Measurements from ENCODE around the gene PDE12.

PDE12 gene

GRCh38 chr3:57559526-57559925, 3.5 kb downstream of the PDE12 start:
- no peaks in the 10 kb centered on the region for H3K27me3 Mint-ChIP-seq
- DNase-seq (ENCODE audit: low spot score in 2 of 2): no peak
- ATAC-seq (replicated peaks; ENCODE audit: extremely low read depth, poor library complexity, severe bottlenecking): no peak
- peaks cover 47% of the 10 kb centered on the region for H3K36me3 Mint-ChIP-seq (ENCODE audit: insufficient read depth)
- peak overlapping the region; percentile 43 for H3K4me3 Mint-ChIP-seq
- no peaks in the 10 kb centered on the region for H3K9me3 Mint-ChIP-seq
- peaks cover 33% of the 10 kb centered on the region for H3K4me1 Mint-ChIP-seq
- H3K27ac Mint-ChIP-seq (ENCODE audit: low read depth): peak overlapping the region; percentile 19

GRCh38 chr3:57569859-57570450, 13.9 kb downstream of the PDE12 start:
- ATAC-seq (replicated peaks; ENCODE audit: extremely low read depth, poor library complexity, severe bottlenecking) (no peak), DNase-seq (ENCODE audit: low spot score in 2 of 2) (no peak)
- Mint-ChIP-seq H3K27me3 (no peaks in the 10 kb centered on the region), H3K4me1 (peaks cover 7% of the 10 kb centered on the region), H3K36me3 (ENCODE audit: insufficient read depth) (peaks cover 51% of the 10 kb centered on the region), H3K4me3 (no peak overlapping the region), H3K9me3 (no peaks in the 10 kb centered on the region), H3K27ac (ENCODE audit: low read depth) (no peak overlapping the region)

- H3K27ac Mint-ChIP-seq (ENCODE audit: low read depth): peak overlapping the region; percentile 42
- no peak overlapping the region for H3K4me3 Mint-ChIP-seq
- no peaks in the 10 kb centered on the region for H3K27me3 Mint-ChIP-seq
- no peaks in the 10 kb centered on the region for H3K9me3 Mint-ChIP-seq
- no peak for ATAC-seq (replicated peaks; ENCODE audit: extremely low read depth, poor library complexity, severe bottlenecking)
- no peak for DNase-seq (ENCODE audit: low spot score in 2 of 2)
- H3K36me3 Mint-ChIP-seq (ENCODE audit: insufficient read depth): peaks cover 54% of the 10 kb centered on the region
- H3K4me1 Mint-ChIP-seq: peaks cover 10% of the 10 kb centered on the region
Measured at GRCh38 chr3:57570878-57571277, 14.8 kb downstream of the PDE12 start.

GRCh38 chr3:57572096-57572495, 16.0 kb downstream of the PDE12 start:
- no peak for DNase-seq (ENCODE audit: low spot score in 2 of 2)
- Mint-ChIP-seq H3K4me3 (no peak overlapping the region), H3K4me1 (peaks cover 13% of the 10 kb centered on the region)

GRCh38 chr3:57575966-57576626, 20.0 kb downstream of the PDE12 start:
- peaks cover 55% of the 10 kb centered on the region for H3K36me3 Mint-ChIP-seq (ENCODE audit: insufficient read depth)

More at GRCh38 chr3:57572096-57572495, 16.0 kb downstream of the PDE12 start:
- no peak for ATAC-seq (replicated peaks; ENCODE audit: extremely low read depth, poor library complexity, severe bottlenecking)
- Mint-ChIP-seq H3K36me3 (ENCODE audit: insufficient read depth) (peaks cover 60% of the 10 kb centered on the region), H3K9me3 (no peaks in the 10 kb centered on the region), H3K27ac (ENCODE audit: low read depth) (no peak overlapping the region), H3K27me3 (no peaks in the 10 kb centered on the region)

GRCh38 chr3:57577801-57578200, 21.7 kb downstream of the PDE12 start:
- ATAC-seq (replicated peaks; ENCODE audit: extremely low read depth, poor library complexity, severe bottlenecking): no peak
- H3K4me3 Mint-ChIP-seq: no peak overlapping the region
- H3K36me3 Mint-ChIP-seq (ENCODE audit: insufficient read depth): peaks cover 50% of the 10 kb centered on the region
- H3K27ac Mint-ChIP-seq (ENCODE audit: low read depth): peak overlapping the region; percentile 66
- DNase-seq (ENCODE audit: low spot score in 2 of 2): no peak
- H3K27me3 Mint-ChIP-seq: no peaks in the 10 kb centered on the region
- H3K9me3 Mint-ChIP-seq: no peaks in the 10 kb centered on the region
- H3K4me1 Mint-ChIP-seq: peaks cover 20% of the 10 kb centered on the region

More at GRCh38 chr3:57575966-57576626, 20.0 kb downstream of the PDE12 start:
- Mint-ChIP-seq H3K27me3 (no peaks in the 10 kb centered on the region), H3K27ac (ENCODE audit: low read depth) (peak overlapping the region; percentile 72), H3K9me3 (no peaks in the 10 kb centered on the region), H3K4me1 (peaks cover 20% of the 10 kb centered on the region), H3K4me3 (no peak overlapping the region)
- ATAC-seq (replicated peaks; ENCODE audit: extremely low read depth, poor library complexity, severe bottlenecking) (no peak), DNase-seq (ENCODE audit: low spot score in 2 of 2) (no peak)

GRCh38 chr3:57582474-57583168, 26.5 kb downstream of the PDE12 start:
- DNase-seq (ENCODE audit: low spot score in 2 of 2): no peak
- Mint-ChIP-seq H3K27ac (ENCODE audit: low read depth) (no peak overlapping the region), H3K36me3 (ENCODE audit: insufficient read depth) (peaks cover 27% of the 10 kb centered on the region), H3K4me1 (peaks cover 22% of the 10 kb centered on the region), H3K4me3 (no peak overlapping the region), H3K9me3 (no peaks in the 10 kb centered on the region), H3K27me3 (no peaks in the 10 kb centered on the region)
- ATAC-seq (replicated peaks; ENCODE audit: extremely low read depth, poor library complexity, severe bottlenecking): peak; percentile 49

GRCh38 chr3:57583544-57583943, 27.5 kb downstream of the PDE12 start:
- H3K36me3 Mint-ChIP-seq (ENCODE audit: insufficient read depth): peaks cover 26% of the 10 kb centered on the region
- H3K27ac Mint-ChIP-seq (ENCODE audit: low read depth): peak overlapping the region; percentile 20
- H3K4me3 Mint-ChIP-seq: no peak overlapping the region
- no peaks in the 10 kb centered on the region for H3K9me3 Mint-ChIP-seq
- DNase-seq (ENCODE audit: low spot score in 2 of 2) (no peak), ATAC-seq (replicated peaks; ENCODE audit: extremely low read depth, poor library complexity, severe bottlenecking) (no peak)
- H3K4me1 Mint-ChIP-seq: peaks cover 25% of the 10 kb centered on the region
- no peaks in the 10 kb centered on the region for H3K27me3 Mint-ChIP-seq

- ATAC-seq (replicated peaks; ENCODE audit: extremely low read depth, poor library complexity, severe bottlenecking): no peak
- H3K4me3 Mint-ChIP-seq: no peak overlapping the region
Measured at GRCh38 chr3:57586778-57587177, 30.7 kb downstream of the PDE12 start.

GRCh38 chr3:57587905-57588304, 31.8 kb downstream of the PDE12 start:
- Mint-ChIP-seq H3K9me3 (no peaks in the 10 kb centered on the region), H3K4me1 (peaks cover 39% of the 10 kb centered on the region), H3K27me3 (no peaks in the 10 kb centered on the region), H3K27ac (ENCODE audit: low read depth) (no peak overlapping the region), H3K36me3 (ENCODE audit: insufficient read depth) (peaks cover 21% of the 10 kb centered on the region), H3K4me3 (no peak overlapping the region)
- no peak for ATAC-seq (replicated peaks; ENCODE audit: extremely low read depth, poor library complexity, severe bottlenecking)
- DNase-seq (ENCODE audit: low spot score in 2 of 2): no peak

More at GRCh38 chr3:57586778-57587177, 30.7 kb downstream of the PDE12 start:
- Mint-ChIP-seq H3K9me3 (no peaks in the 10 kb centered on the region), H3K4me1 (peaks cover 29% of the 10 kb centered on the region), H3K27me3 (no peaks in the 10 kb centered on the region), H3K27ac (ENCODE audit: low read depth) (peak overlapping the region; percentile 44), H3K36me3 (ENCODE audit: insufficient read depth) (peaks cover 23% of the 10 kb centered on the region)
- DNase-seq (ENCODE audit: low spot score in 2 of 2): no peak

- peaks cover 54% of the 10 kb centered on the region for H3K4me1 Mint-ChIP-seq
- H3K27me3 Mint-ChIP-seq: no peaks in the 10 kb centered on the region
- H3K4me3 Mint-ChIP-seq: no peak overlapping the region
- no peak for ATAC-seq (replicated peaks; ENCODE audit: extremely low read depth, poor library complexity, severe bottlenecking)
- H3K9me3 Mint-ChIP-seq: no peaks in the 10 kb centered on the region
- H3K27ac Mint-ChIP-seq (ENCODE audit: low read depth): no peak overlapping the region
- H3K36me3 Mint-ChIP-seq (ENCODE audit: insufficient read depth): peaks cover 32% of the 10 kb centered on the region
- DNase-seq (ENCODE audit: low spot score in 2 of 2): no peak
Measured at GRCh38 chr3:57592306-57592705, 36.2 kb downstream of the PDE12 start.

- H3K4me1 Mint-ChIP-seq: peaks cover 61% of the 10 kb centered on the region
- DNase-seq (ENCODE audit: low spot score in 2 of 2): no peak
Measured at GRCh38 chr3:57594144-57594543, 38.1 kb downstream of the PDE12 start.

GRCh38 chr3:57594576-57594975, 38.5 kb downstream of the PDE12 start:
- ATAC-seq (replicated peaks; ENCODE audit: extremely low read depth, poor library complexity, severe bottlenecking) (no peak), DNase-seq (ENCODE audit: low spot score in 2 of 2) (no peak)
- Mint-ChIP-seq H3K4me3 (peak overlapping the region; percentile 96), H3K9me3 (no peaks in the 10 kb centered on the region), H3K27me3 (no peaks in the 10 kb centered on the region), H3K36me3 (ENCODE audit: insufficient read depth) (peaks cover 37% of the 10 kb centered on the region), H3K4me1 (peaks cover 65% of the 10 kb centered on the region), H3K27ac (ENCODE audit: low read depth) (peak overlapping the region; percentile 49)

More at GRCh38 chr3:57594144-57594543, 38.1 kb downstream of the PDE12 start:
- no peak for ATAC-seq (replicated peaks; ENCODE audit: extremely low read depth, poor library complexity, severe bottlenecking)
- Mint-ChIP-seq H3K27me3 (no peaks in the 10 kb centered on the region), H3K27ac (ENCODE audit: low read depth) (peak overlapping the region; percentile 49), H3K9me3 (no peaks in the 10 kb centered on the region), H3K4me3 (peak overlapping the region; percentile 96), H3K36me3 (ENCODE audit: insufficient read depth) (peaks cover 37% of the 10 kb centered on the region)
